Osteoblast (primary cell): Measurements from ENCODE around the gene SLC7A5. TPM values are rescaled to one million over a fixed set of nuclear protein-coding genes. Genes with fewer than 3 reads are reported as not detected.

Experiments used
- DNase-seq: peaks from one replicate; pipeline ENCODE4 v3.0.0; 2011; ENCODE audit warnings: low spot score, mixed read lengths; ENCODE audit not compliant: insufficient read length; ENCODE audit errors: missing footprints
- H2AFZ ChIP-seq: 2 replicates; pipeline ENCODE4 v1.6.0; 2011; ENCODE audit warnings: mild to moderate bottlenecking, low read length
- H3K27ac ChIP-seq: 2 replicates; pipeline ENCODE4 v1.5.1; 2011; ENCODE audit warnings: mild to moderate bottlenecking, low read depth, low read length, moderate library complexity
- H3K27me3 ChIP-seq: 2 replicates; pipeline ENCODE4 v1.6.0; 2012; ENCODE audit warnings: mild to moderate bottlenecking, control low read depth, inconsistent platforms, low read length, moderate library complexity; ENCODE audit not compliant: insufficient read depth
- H3K36me3 ChIP-seq: 2 replicates; pipeline ENCODE4 v1.5.1; 2011; ENCODE audit warnings: mild to moderate bottlenecking, low read length, control low read depth, moderate library complexity; ENCODE audit not compliant: insufficient read depth
- H3K4me1 ChIP-seq: 2 replicates; pipeline ENCODE4 v1.5.1; 2011; ENCODE audit warnings: mild to moderate bottlenecking, low read length, control low read depth, moderate library complexity; ENCODE audit not compliant: insufficient read depth
- H3K4me2 ChIP-seq: 2 replicates; pipeline ENCODE4 v1.6.0; 2011; ENCODE audit warnings: mild to moderate bottlenecking, low read length; ENCODE audit not compliant: insufficient read depth
- H3K4me3 ChIP-seq: fragments of 200-600 bp; sonication (generic); 3 replicates; pipeline ENCODE4 v1.5.1; 2012; ENCODE audit warnings: mild to moderate bottlenecking, low read length, inconsistent platforms; ENCODE audit not compliant: insufficient read depth
- H3K79me2 ChIP-seq: 2 replicates; pipeline ENCODE4 v1.6.0; 2012; ENCODE audit warnings: mild to moderate bottlenecking, low read length, control low read depth, inconsistent platforms; ENCODE audit not compliant: insufficient read depth
- H3K9me3 ChIP-seq: 2 replicates; pipeline ENCODE4 v1.5.1; 2011; ENCODE audit warnings: low read depth, low read length, control low read depth
- H4K20me1 ChIP-seq: 2 replicates; pipeline ENCODE4 v1.6.0; 2012; ENCODE audit warnings: mild to moderate bottlenecking, low read length, control low read depth; ENCODE audit not compliant: insufficient read depth
- CTCF ChIP-seq: IDR thresholded peaks from 2 replicates; pipeline ENCODE4 v1.5.1; 2011; ENCODE audit warnings: mild to moderate bottlenecking, low read depth, low read length, moderate library complexity; ENCODE audit errors: extremely low read depth
- total RNA-seq: library from RNA; depleted of rRNA; stranded (reverse); fragments of >200 nt; gene quantifications from 2 replicates; pipeline ENCODE4 v1.2.3, GENCODE V29; 2012

SLC7A5 gene
- total RNA-seq, 1 donor: 90.8 TPM

DNA sequence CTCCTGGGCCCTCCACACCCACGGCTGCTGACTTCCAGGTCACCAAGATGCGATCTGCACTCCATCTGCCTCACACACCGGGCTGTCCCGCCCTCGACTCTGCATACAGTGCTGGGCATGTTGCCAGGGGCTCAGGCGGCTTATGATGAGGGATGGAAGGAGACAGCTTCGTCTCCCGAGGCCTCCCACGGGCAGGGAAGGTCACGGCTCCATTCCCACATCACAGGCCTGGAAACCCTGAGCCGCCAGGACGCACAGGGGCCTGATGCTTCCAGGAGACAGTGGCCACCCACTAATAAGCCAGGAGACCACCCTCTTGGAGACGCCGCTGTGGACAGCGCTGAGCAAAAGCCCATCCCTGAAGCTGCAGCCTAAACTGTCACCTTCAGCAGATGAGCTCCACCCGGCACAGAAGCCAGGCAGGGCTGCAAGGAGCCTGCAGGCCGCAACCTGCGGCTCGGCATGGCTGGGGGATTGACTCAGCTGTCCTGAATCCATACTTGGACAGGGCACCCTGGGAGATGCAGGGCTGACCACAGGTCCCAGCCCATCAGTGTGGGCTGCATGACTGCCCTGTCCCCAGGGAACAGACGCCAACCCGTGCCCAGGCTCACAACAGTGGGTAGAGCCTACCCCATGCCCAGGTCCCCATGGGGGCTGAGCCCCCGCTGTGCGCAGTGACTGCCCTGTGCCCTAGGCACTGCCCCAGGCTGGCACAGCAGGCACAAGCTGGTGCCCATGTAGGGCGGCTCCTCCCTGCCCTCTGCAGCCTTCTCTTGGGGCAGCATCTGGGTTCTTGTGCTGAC is 34.4 kb downstream of the SLC7A5 start:
- H4K20me1 ChIP-seq: peaks cover 28% of the 10 kb centered on the region

GRCh38 chr16:87834005-87834667 is 35.2 kb downstream of the SLC7A5 start:
- no peaks in the 10 kb centered on the region for H3K79me2 ChIP-seq
- no peak for DNase-seq
- no peaks in the 10 kb centered on the region for H3K27me3 ChIP-seq
- peaks cover 89% of the 10 kb centered on the region for H3K36me3 ChIP-seq
- H3K4me3 ChIP-seq: no peak overlapping the region
- H3K27ac ChIP-seq: no peak overlapping the region
- TF ChIP-seq CTCF: no peak
- H4K20me1 ChIP-seq: peaks cover 26% of the 10 kb centered on the region
- no peak overlapping the region for H2AFZ ChIP-seq
- H3K4me2 ChIP-seq: no peak overlapping the region
- H3K4me1 ChIP-seq: no peaks in the 10 kb centered on the region
- no peaks in the 10 kb centered on the region for H3K9me3 ChIP-seq

More for the DNA sequence above, 34.4 kb downstream of the SLC7A5 start:
- peaks cover 4% of the 10 kb centered on the region for H3K79me2 ChIP-seq
- no peak overlapping the region for H3K4me3 ChIP-seq
- H3K9me3 ChIP-seq: no peaks in the 10 kb centered on the region
- DNase-seq: no peak
- no peaks in the 10 kb centered on the region for H3K4me1 ChIP-seq
- no peak overlapping the region for H3K4me2 ChIP-seq
- no peak overlapping the region for H2AFZ ChIP-seq
- TF ChIP-seq CTCF: no peak
- peaks cover 93% of the 10 kb centered on the region for H3K36me3 ChIP-seq
- H3K27me3 ChIP-seq: no peaks in the 10 kb centered on the region
- H3K27ac ChIP-seq: no peak overlapping the region

DNA sequence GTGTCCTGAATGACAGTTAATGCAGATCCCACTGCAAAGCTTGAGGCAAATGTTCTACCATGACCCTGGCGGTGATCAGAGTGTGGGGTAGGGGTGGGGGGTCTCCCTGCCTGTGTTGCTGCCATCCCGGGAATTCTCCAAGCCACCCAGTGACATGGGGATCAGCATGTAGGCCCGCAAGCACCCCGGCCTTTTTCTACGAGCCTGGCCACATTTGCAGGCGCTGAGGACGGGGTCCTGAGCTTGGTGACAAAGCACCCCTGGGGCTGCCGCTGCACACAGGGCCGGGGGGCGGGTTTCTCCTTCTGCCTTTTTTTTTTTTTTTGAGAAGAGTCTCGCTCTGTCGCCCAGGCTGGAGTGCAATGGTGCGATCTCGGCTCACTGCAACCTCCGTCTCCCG is 35.8 kb downstream of the SLC7A5 start:
- H4K20me1 ChIP-seq: peaks cover 31% of the 10 kb centered on the region
- no peak overlapping the region for H3K4me3 ChIP-seq
- H2AFZ ChIP-seq: no peak overlapping the region
- H3K4me2 ChIP-seq: no peak overlapping the region
- no peak overlapping the region for H3K27ac ChIP-seq
- no peaks in the 10 kb centered on the region for H3K27me3 ChIP-seq
- no peak for DNase-seq
- TF ChIP-seq CTCF: no peak
- peaks cover 83% of the 10 kb centered on the region for H3K36me3 ChIP-seq
- no peaks in the 10 kb centered on the region for H3K9me3 ChIP-seq
- H3K79me2 ChIP-seq: no peaks in the 10 kb centered on the region
- no peaks in the 10 kb centered on the region for H3K4me1 ChIP-seq

- no peak overlapping the region for H2AFZ ChIP-seq
- no peak for TF ChIP-seq CTCF
- H3K79me2 ChIP-seq: no peaks in the 10 kb centered on the region
- H3K27me3 ChIP-seq: no peaks in the 10 kb centered on the region
- no peaks in the 10 kb centered on the region for H3K4me1 ChIP-seq
- no peak for DNase-seq
- no peak overlapping the region for H3K4me3 ChIP-seq
- H3K27ac ChIP-seq: no peak overlapping the region
- no peak overlapping the region for H3K4me2 ChIP-seq
- H3K36me3 ChIP-seq: peaks cover 77% of the 10 kb centered on the region
- peaks cover 31% of the 10 kb centered on the region for H4K20me1 ChIP-seq
- H3K9me3 ChIP-seq: no peaks in the 10 kb centered on the region
These were observed 36.4 kb downstream of the SLC7A5 start for GRCh38 chr16:87832741-87833502.
